ENCODE results near the gene ANKRD65. TPM values are rescaled to one million over a fixed set of nuclear protein-coding genes. Genes with fewer than 3 reads are reported as not detected.
"Not testable (repeated sequence)": the region's sequence is repeated elsewhere in the genome, so short reads cannot be mapped to it uniquely, and the experiment has no call there.

The ANKRD65 gene
- total RNA-seq, 2 experiments from 2014 or later = not detected

DNA sequence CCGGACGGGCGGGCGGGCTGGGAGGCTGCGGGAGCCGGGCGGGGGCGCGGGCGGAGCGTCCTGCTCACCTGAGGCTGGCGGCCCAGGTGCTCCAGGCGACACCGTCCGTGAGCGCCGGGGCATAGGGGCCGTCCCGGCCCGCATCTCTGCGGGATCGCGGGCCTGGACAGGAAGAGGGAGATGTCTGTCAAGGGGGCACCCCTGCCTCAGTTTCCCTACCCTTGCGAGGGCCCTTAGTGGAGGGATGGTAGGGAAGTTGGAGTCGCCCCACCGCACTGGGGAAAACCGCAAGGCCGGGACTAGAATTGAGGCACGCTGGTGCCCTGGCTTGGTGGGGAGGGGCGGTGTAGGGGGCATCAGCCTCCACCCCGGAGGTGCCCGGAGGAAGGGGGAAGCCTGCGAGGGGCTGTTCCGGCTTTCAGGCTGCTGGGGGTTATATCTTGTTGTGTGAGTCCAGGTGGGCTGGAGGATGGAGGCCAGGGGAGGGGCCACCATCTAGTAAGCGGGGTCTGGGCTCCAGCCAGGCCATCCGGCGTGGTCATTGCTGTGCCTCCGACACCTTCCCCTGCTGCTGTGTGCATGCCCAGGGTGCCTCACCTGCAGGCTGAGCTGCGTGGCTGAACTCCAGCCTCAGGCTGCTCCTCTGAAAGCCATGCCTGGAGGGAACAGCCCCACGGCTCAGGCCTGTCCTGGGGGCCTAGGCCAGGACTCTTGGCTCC lies 15.0 kb upstream of the ANKRD65 start:
- Mint-ChIP-seq H3K4me1 (peaks cover 6% of the 10 kb centered on the region), H3K27me3 (peaks cover 37% of the 10 kb centered on the region), H3K36me3 (no peaks in the 10 kb centered on the region), H3K4me3 (peak overlapping the region; percentile 25), H3K9me3 (no peaks in the 10 kb centered on the region), H3K27ac (no peak overlapping the region)
- no peak for DNase-seq

- no peaks in the 10 kb centered on the region for H3K36me3 Mint-ChIP-seq
- peak; percentile 82 for DNase-seq
- H3K9me3 Mint-ChIP-seq = no peaks in the 10 kb centered on the region
- peaks cover 32% of the 10 kb centered on the region for H3K27me3 Mint-ChIP-seq
- H3K4me3 Mint-ChIP-seq = peak within 1 kb of the TSS; percentile 42
- H3K27ac Mint-ChIP-seq = no peak within 1 kb of the TSS
- peaks cover 6% of the 10 kb centered on the region for H3K4me1 Mint-ChIP-seq
These were observed 14.2 kb upstream of the ANKRD65 start, which contains the start of gene VWA1 for GRCh38 chr1:1435106-1435903. Gene VWA1, plus strand, starts transcription at chr1:1435690. Its CDS starts 59 bp downstream, at chr1:1435749.

DNA sequence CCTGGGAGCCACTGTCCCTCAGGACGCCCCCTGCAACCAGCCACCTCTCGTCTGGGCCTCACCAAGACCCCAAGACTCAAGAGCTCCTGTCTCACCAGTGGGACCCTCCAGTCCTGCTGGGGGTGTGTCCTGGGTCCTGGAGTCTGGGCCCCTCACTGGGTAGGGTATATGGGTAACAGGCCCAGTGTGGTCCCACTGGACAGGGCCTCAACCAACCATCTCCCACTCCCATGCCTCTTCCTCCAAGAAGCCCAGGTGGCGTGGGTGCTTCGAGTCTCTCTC lies 13.7 kb upstream of the ANKRD65 start:
- no peak for DNase-seq
- Mint-ChIP-seq H3K4me3 (peak overlapping the region; percentile 42), H3K27me3 (peaks cover 37% of the 10 kb centered on the region), H3K27ac (no peak overlapping the region), H3K9me3 (no peaks in the 10 kb centered on the region), H3K36me3 (no peaks in the 10 kb centered on the region), H3K4me1 (peaks cover 6% of the 10 kb centered on the region)

- Mint-ChIP-seq H3K4me3 (no peak overlapping the region), H3K27ac (no peak overlapping the region), H3K4me1 (peaks cover 6% of the 10 kb centered on the region), H3K9me3 (no peaks in the 10 kb centered on the region), H3K27me3 (peaks cover 40% of the 10 kb centered on the region), H3K36me3 (no peaks in the 10 kb centered on the region)
- DNase-seq = peak; percentile 43
These were observed 13.2 kb upstream of the ANKRD65 start for GRCh38 chr1:1434131-1434823.

DNA sequence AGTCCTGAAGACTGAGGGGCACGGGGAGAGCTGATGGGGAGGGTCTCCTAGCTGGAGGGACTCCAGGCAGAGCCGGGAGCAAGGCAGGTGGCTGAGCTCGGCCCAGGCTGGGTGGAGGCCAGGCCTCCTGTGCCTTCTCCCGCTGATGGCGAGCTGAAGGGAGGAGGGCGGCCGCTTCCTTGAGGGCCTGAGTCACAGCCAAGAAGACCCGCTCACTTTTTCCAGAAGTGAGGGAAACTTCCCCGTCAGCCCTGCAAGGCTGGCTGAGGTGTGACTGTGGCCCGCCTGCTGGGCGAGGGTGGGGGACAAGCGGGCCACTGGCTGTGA lies 12.7 kb upstream of the ANKRD65 start:
- Mint-ChIP-seq H3K27me3 (peaks cover 43% of the 10 kb centered on the region), H3K36me3 (no peaks in the 10 kb centered on the region), H3K4me1 (peaks cover 6% of the 10 kb centered on the region), H3K4me3 (no peak overlapping the region), H3K27ac (peak overlapping the region; percentile 45), H3K9me3 (no peaks in the 10 kb centered on the region)
- DNase-seq = peak; percentile 81

- Mint-ChIP-seq H3K27me3 (peaks cover 43% of the 10 kb centered on the region), H3K4me1 (peaks cover 6% of the 10 kb centered on the region), H3K27ac (peak overlapping the region; percentile 45), H3K4me3 (no peak overlapping the region), H3K9me3 (no peaks in the 10 kb centered on the region), H3K36me3 (no peaks in the 10 kb centered on the region)
- DNase-seq = no peak
These were observed 12.1 kb upstream of the ANKRD65 start for GRCh38 chr1:1432951-1433803.

DNA sequence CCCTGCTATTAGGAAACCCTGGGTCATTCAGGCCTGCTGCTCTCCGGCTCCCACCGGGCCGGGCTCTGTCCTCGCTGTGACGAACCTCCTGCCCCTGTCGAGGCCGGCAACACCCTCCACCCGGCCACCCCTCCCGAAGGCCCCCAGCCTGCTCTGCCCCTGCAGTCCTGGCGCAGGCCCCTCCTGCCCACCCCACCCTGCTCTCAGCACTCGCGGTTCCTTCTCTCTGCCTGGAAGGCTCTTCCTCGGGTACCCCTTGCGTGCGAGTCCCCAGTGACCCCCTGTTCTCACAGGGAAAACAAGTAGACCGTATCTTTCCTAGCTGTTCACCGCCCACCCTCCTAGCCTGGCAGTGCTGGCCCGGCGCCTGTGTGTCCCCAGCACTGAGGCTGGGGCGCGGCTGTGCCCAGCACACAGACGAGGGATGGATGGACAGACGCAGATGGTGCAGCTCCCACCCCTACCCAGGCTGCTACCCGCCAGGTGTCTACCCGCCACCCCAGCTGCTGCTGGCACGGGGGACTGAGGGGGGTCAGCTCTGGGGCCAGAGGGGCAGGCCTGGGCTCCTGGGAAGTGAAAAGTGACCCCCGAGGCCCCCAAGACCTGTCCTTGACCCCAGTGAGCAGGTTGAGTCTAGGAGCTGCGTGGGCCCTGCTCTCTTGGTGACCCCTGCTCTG lies 11.3 kb upstream of the ANKRD65 start:
- H3K9me3 Mint-ChIP-seq = no peaks in the 10 kb centered on the region

DNA sequence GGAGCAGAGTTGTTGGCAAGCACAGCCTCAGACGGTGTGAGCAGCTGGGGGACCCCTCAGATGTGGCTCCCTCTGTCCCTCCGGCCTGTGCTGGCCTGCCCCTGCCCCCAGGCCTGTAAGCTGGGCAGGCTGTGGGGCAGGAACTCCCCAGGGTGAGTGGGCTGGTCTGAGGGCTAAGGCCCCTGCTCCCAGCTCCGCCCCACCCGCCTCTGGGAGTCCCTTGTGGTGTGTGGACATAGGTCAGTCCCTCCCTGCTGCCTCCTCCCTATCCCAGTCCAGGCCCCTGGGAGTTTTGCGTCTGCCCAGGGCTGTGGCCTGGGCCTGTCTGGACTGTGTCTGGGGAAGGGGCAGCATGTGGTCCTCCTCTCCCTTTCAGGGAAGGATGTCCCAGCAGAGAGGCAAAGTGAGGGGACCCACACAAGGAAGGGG lies 10.8 kb upstream of the ANKRD65 start:
- DNase-seq = no peak
- H3K4me3 Mint-ChIP-seq = no peak overlapping the region
- no peaks in the 10 kb centered on the region for H3K9me3 Mint-ChIP-seq
- H3K4me1 Mint-ChIP-seq = peaks cover 6% of the 10 kb centered on the region
- H3K27ac Mint-ChIP-seq = no peak overlapping the region
- no peaks in the 10 kb centered on the region for H3K36me3 Mint-ChIP-seq
- H3K27me3 Mint-ChIP-seq = peaks cover 47% of the 10 kb centered on the region

More for the DNA sequence above, 11.3 kb upstream of the ANKRD65 start:
- no peak overlapping the region for H3K4me3 Mint-ChIP-seq
- no peak for DNase-seq
- H3K4me1 Mint-ChIP-seq = peaks cover 6% of the 10 kb centered on the region
- peaks cover 44% of the 10 kb centered on the region for H3K27me3 Mint-ChIP-seq
- H3K36me3 Mint-ChIP-seq = no peaks in the 10 kb centered on the region
- no peak overlapping the region for H3K27ac Mint-ChIP-seq

DNA sequence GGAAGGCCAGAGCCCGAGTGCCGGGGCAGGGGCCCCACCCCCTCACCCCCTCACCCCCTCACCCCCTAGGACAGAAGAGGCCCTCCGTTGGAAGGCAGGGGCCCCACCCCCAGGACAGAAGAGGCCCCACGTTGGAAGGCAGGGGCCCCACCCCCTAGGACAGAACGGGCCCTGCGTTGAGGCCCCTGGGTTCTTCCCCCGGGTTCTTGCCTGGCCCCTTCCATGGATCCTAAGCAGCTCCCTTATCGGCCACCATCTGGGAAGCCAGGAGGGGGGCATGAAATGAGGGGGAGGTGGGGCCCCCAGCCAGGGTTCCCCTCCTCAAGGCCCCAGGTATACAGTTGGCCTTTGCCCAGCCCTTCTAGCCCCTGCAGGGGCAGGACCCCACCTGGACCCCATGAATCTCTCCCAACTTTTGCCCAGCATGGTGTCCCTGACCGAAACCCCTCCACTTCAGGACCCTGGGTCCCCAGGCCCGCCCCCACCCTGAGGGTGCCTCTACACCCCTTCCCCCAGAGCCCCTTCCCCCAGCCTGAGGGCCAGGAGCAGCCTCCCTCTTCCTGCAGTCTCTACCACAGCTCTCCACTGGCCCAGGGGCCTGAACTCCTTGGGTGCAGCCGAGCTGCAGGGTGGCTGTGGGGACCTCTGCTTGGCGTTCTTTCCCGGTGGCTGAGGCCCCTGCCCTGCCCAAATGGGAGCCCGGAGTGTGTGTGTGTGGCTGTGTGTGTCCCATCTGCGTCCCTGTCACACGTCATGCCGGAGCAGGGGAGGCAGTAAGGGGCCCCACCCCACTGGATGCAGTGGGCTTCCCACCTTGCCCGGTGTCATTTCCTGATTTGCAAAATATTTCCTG lies 10.1 kb upstream of the ANKRD65 start:
- Mint-ChIP-seq H3K9me3 (no peaks in the 10 kb centered on the region), H3K4me3 (no peak overlapping the region)
- DNase-seq = no peak

GRCh38 chr1:1430114-1430982 lies 9.3 kb upstream of the ANKRD65 start:
- peaks cover 51% of the 10 kb centered on the region for H3K27me3 Mint-ChIP-seq

More for the DNA sequence above, 10.1 kb upstream of the ANKRD65 start:
- no peaks in the 10 kb centered on the region for H3K36me3 Mint-ChIP-seq
- peaks cover 47% of the 10 kb centered on the region for H3K27me3 Mint-ChIP-seq
- H3K4me1 Mint-ChIP-seq = peaks cover 6% of the 10 kb centered on the region
- H3K27ac Mint-ChIP-seq = no peak overlapping the region

GRCh38 chr1:1429671-1430073 lies 8.6 kb upstream of the ANKRD65 start:
- Mint-ChIP-seq H3K27ac (no peak overlapping the region), H3K27me3 (peaks cover 51% of the 10 kb centered on the region), H3K9me3 (no peaks in the 10 kb centered on the region), H3K4me1 (peaks cover 3% of the 10 kb centered on the region), H3K4me3 (no peak overlapping the region), H3K36me3 (no peaks in the 10 kb centered on the region)
- no peak for DNase-seq

More at GRCh38 chr1:1430114-1430982, 9.3 kb upstream of the ANKRD65 start:
- Mint-ChIP-seq H3K4me3 (no peak overlapping the region), H3K27ac (no peak overlapping the region), H3K4me1 (peaks cover 6% of the 10 kb centered on the region), H3K9me3 (no peaks in the 10 kb centered on the region), H3K36me3 (no peaks in the 10 kb centered on the region)
- DNase-seq = no peak

GRCh38 chr1:1428967-1429366 lies 7.9 kb upstream of the ANKRD65 start:
- H3K9me3 Mint-ChIP-seq, H3K27ac Mint-ChIP-seq, H3K4me1 Mint-ChIP-seq, H3K4me3 Mint-ChIP-seq, H3K36me3 Mint-ChIP-seq, DNase-seq: not testable (repeated sequence)
- peaks cover 54% of the 10 kb centered on the region for H3K27me3 Mint-ChIP-seq

DNA sequence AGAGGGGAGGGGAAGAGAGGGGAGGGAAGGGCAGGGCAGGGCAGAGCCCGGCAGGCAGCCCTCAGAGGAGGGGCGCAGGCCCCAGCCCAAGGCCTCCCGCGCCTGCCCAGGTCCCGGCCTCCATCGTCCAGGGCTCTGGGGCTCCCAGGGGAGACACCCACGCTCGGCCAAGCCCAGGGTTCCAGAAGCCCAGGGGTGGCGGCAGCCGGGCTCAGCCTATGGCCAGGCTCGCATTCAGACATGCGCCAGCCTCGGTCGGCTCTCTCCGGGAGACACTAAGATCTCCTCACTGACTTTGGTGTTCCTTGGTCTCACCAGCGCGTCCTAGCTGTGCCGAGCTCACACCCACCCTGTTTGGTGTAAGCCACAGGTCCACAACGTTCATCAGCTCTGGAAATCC lies 7.1 kb upstream of the ANKRD65 start:
- H3K9me3 Mint-ChIP-seq = no peaks in the 10 kb centered on the region
- DNase-seq = no peak
- H3K4me1 Mint-ChIP-seq = peaks cover under 1% of the 10 kb centered on the region
- H3K27me3 Mint-ChIP-seq = peaks cover 55% of the 10 kb centered on the region
- no peaks in the 10 kb centered on the region for H3K36me3 Mint-ChIP-seq
- no peak overlapping the region for H3K27ac Mint-ChIP-seq
- no peak overlapping the region for H3K4me3 Mint-ChIP-seq
